Right atrium auricular region (tissue), 2 donors: Measurements from ENCODE around the gene GET4. TPM values are rescaled to one million over a fixed set of nuclear protein-coding genes. Genes with fewer than 3 reads are reported as not detected.

Experiments
- DNase-seq: peaks from one replicate; pipeline ENCODE4 v3.0.0-alpha.2; 2019; ENCODE audit warnings: low spot score
- H3K27ac ChIP-seq, 2 donors: fragments of 200-600 bp; sonication (generic); 1 replicate in 1 of 2; 2 replicates in 1 of 2; pipeline ENCODE4 v1.5.1; 2016 to 2019
- H3K27me3 ChIP-seq, 2 donors: fragments of 200-600 bp; sonication (generic); one replicate each; pipeline versions ENCODE4 v1.5.1 to v1.6.0; 2017 to 2019
- H3K36me3 ChIP-seq: fragments of 200-600 bp; sonication (generic); one replicate; pipeline ENCODE4 v1.5.1; 2016
- H3K4me1 ChIP-seq, 2 donors: fragments of 200-600 bp; sonication (generic); one replicate each; pipeline versions ENCODE4 v1.5.1 to v1.6.0; 2017 to 2019
- H3K4me3 ChIP-seq, 2 donors: fragments of 200-600 bp; sonication (generic); 1 replicate in 1 of 2; 2 replicates in 1 of 2; pipeline ENCODE4 v1.5.1; 2017 to 2019; ENCODE audit warnings: mild to moderate bottlenecking in 1 of 2, moderate library complexity in 1 of 2
- H3K9me3 ChIP-seq, 2 donors: fragments of 200-600 bp; sonication (generic); one replicate each; pipeline ENCODE4 v1.5.1; 2019
- CTCF ChIP-seq, 2 donors: fragments of 200-600 bp; sonication (generic); IDR thresholded peaks; one replicate each; pipeline ENCODE4 v1.5.1; 2019; ENCODE audit warnings: antibody characterized with exemption in 2 of 2
- total RNA-seq, 2 donors: library from RNA; depleted of rRNA; stranded (reverse); fragments of >200 nt; gene quantifications; one replicate each; pipeline ENCODE4 v1.1.0, GENCODE V29; 2016

GET4 gene
- total RNA-seq, 2 donors from 2014 or later, result 16.1 to 19.7 TPM

GRCh38 chr7:901041-901387 is 24.7 kb downstream of the GET4 start:
- Histone ChIP-seq H3K27me3 (no peaks in the 10 kb centered on the region), H3K4me1 (peaks cover 0 to 25% of the 10 kb centered on the region in 2 donors), H3K4me3 (no peak overlapping the region), H3K27ac (no peak overlapping the region), H3K36me3 (peaks cover 17% of the 10 kb centered on the region), H3K9me3 (no peaks in the 10 kb centered on the region)
- no peak for TF ChIP-seq CTCF (IDR thresholded peaks at IDR 0.05)
- no peak for DNase-seq

DNA sequence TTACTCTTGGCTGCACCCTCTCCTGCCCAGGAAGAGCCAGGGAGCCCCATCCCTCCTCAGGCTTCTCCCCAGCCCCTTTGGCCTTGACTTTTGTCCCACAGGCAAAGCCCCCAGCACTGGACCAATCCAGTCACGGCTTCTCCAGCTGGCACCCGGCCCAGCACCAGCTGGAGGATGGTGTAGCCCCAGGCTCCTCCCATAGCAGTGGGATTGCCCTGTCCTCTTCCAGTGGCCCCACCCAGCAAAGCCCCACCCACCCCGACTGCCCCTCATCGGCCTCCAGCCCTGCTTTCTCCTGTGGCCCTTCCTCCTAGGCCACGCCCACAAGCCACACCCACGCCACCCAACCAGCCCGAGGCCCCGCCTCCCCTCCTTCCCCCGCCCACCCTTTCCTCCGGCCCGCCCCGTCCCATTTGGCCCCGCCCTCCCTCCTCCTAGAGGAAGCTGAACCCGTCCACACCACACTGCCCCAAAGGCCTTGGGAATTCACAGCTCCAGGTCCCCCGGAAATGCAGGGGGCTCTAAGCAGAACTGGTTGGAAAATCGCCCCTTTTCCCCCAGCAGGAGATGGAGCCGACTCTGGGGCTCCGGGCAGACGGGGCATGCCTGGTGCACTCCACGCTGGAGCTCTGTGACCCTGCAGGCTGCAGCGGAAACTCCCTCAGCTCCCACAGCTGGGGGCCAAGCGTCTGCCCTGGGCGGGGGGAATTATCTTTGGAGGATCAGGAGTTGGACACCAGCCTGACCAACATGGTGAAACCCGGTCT is 25.2 kb downstream of the GET4 start:
- no peak for TF ChIP-seq CTCF (IDR thresholded peaks at IDR 0.05)
- H3K36me3 ChIP-seq, result peaks cover 11% of the 10 kb centered on the region

GRCh38 chr7:902996-903395 is 26.6 kb downstream of the GET4 start:
- H3K36me3 ChIP-seq, result peaks cover 4% of the 10 kb centered on the region
- TF ChIP-seq CTCF (IDR thresholded peaks at IDR 0.05), result no peak
- peaks cover 0 to 17% of the 10 kb centered on the region in 2 donors for H3K4me1 ChIP-seq
- no peaks in the 10 kb centered on the region for H3K27me3 ChIP-seq
- no peak overlapping the region for H3K27ac ChIP-seq
- no peak for DNase-seq
- no peak overlapping the region for H3K4me3 ChIP-seq
- H3K9me3 ChIP-seq, result no peaks in the 10 kb centered on the region

More for the DNA sequence above, 25.2 kb downstream of the GET4 start:
- Histone ChIP-seq H3K4me3 (no peak overlapping the region), H3K9me3 (no peaks in the 10 kb centered on the region), H3K27ac (no peak overlapping the region), H3K27me3 (no peaks in the 10 kb centered on the region), H3K4me1 (peaks cover 0 to 25% of the 10 kb centered on the region in 2 donors)
- no peak for DNase-seq

DNA sequence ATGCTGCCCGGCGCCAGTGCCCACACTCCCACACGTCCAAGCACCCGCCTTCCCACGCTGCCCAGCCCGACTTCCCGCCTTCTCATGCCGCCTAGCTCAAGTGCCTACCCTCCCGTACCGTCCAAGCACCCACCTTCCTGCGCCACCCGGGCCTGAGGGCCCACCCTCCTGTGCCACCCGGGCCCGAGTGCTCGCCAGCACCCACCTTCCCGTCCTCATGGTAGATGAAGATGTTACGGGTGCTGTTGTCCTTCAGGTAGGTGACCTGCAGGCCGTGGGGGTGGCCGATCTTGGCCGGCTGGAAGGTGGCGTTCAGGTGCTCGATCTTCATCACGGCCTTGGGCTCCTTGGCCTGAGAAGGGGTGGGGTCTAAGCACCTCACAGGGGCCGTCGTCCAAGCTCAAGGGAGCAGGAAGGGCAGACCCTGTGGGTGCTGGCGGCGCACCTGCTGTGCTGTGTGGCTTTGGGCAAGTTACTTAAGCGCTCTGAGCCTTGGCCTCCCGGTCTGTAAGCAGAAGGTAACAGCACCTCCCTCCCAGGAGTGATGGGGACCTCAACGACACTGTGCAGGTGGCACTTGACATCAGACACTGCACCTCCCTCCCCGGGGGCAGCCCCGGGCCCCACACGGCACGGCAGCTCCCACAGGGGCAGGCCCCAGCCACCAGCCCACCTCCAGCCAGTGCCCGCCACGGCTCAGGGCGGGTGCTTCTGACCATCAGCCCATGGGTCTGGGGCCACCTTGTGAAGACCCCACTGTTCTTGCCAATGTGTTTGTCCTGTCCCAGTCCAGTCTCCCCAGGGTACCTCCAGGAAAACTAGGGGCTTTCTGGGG is 27.8 kb downstream of the GET4 start:
- Histone ChIP-seq H3K36me3 (no peaks in the 10 kb centered on the region), H3K4me3 (peak overlapping the region in 1 of 2 donors; percentile 24), H3K27me3 (no peaks in the 10 kb centered on the region), H3K27ac (no peak overlapping the region), H3K9me3 (no peaks in the 10 kb centered on the region), H3K4me1 (peaks cover 0 to 18% of the 10 kb centered on the region in 2 donors)
- DNase-seq, result no peak
- TF ChIP-seq CTCF (IDR thresholded peaks at IDR 0.05), result no peak

DNA sequence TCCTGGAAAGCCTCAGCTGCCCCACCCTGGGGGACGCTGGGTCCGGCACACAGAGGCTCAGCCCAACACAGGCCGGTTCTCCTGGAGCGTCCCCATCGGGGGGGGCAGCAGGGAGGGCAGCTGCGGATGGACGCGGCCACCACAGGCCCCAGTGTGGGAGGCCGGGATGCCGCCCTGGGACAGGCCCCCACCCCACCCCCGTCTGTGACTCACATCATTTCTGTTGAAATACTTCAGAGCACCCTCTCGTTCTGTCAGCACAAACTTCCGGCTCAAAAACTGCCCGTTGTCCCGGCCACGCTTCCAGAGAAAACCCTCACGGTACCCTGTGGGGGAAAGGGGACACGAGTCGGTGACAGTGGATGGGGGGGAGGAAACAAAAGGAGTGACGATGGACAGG is 28.5 kb downstream of the GET4 start:
- Histone ChIP-seq H3K4me1 (peaks cover 0 to 23% of the 10 kb centered on the region in 2 donors), H3K4me3 (peak overlapping the region in 1 of 2 donors; percentile 24), H3K9me3 (no peaks in the 10 kb centered on the region), H3K27me3 (no peaks in the 10 kb centered on the region), H3K27ac (no peak overlapping the region), H3K36me3 (no peaks in the 10 kb centered on the region)
- TF ChIP-seq CTCF (IDR thresholded peaks at IDR 0.05), result no peak
- DNase-seq, result no peak
